Cerebellar nuclear complex (tissue), 1 donor: ENCODE measurements around the gene HHATL.

Experiments
- DNase-seq, 2 experiments: peaks; one replicate each; lab custom pipeline; 2025; lab: John Stamatoyannopoulos, UW

The HHATL gene

GRCh38 chr3:42698216-42698910, 4.2 kb downstream of the HHATL start:
- no peak for DNase-seq

- DNase-seq = no peak
Measured at GRCh38 chr3:42697289-42698051, 5.1 kb downstream of the HHATL start.

GRCh38 chr3:42696356-42697288, 6.0 kb downstream of the HHATL start:
- DNase-seq = no peak

- no peak for DNase-seq
Measured at GRCh38 chr3:42694366-42694765, 8.2 kb downstream of the HHATL start.

GRCh38 chr3:42693530-42693930, 9.1 kb downstream of the HHATL start:
- no peak for DNase-seq

- no peak for DNase-seq
Measured at GRCh38 chr3:42692667-42693529, 9.7 kb downstream of the HHATL start.

- no peak for DNase-seq
Measured at GRCh38 chr3:42691816-42692666, 10.6 kb downstream of the HHATL start.

GRCh38 chr3:42690766-42691680, 11.6 kb downstream of the HHATL start:
- DNase-seq = no peak

GRCh38 chr3:42690191-42690590, 12.4 kb downstream of the HHATL start:
- no peak for DNase-seq

- no peak for DNase-seq
Measured at GRCh38 chr3:42689421-42690014, 13.1 kb downstream of the HHATL start.

- no peak for DNase-seq
Measured at GRCh38 chr3:42688487-42689420, 13.8 kb downstream of the HHATL start.

- no peak for DNase-seq
Measured at GRCh38 chr3:42688016-42688415, 14.6 kb downstream of the HHATL start.

- no peak for DNase-seq
Measured at GRCh38 chr3:42686832-42687650, 15.6 kb downstream of the HHATL start.

- no peak for DNase-seq
Measured at GRCh38 chr3:42685891-42686820, 16.4 kb downstream of the HHATL start.

- no peak for DNase-seq
Measured at GRCh38 chr3:42685363-42685881, 17.2 kb downstream of the HHATL start, which contains the start of gene KLHL40. Gene KLHL40, plus strand, starts transcription at chr3:42685537. Its CDS starts 82 bp downstream, at chr3:42685619.
